Omental fat pad (tissue), 4 donors: ENCODE measurements around the gene MCM6. TPM values are rescaled to one million over a fixed set of nuclear protein-coding genes. Genes with fewer than 3 reads are reported as not detected.
"Not testable (repeated sequence)": the region's sequence is repeated elsewhere in the genome, so short reads cannot be mapped to it uniquely, and the experiment has no call there.

Source experiments
- ATAC-seq: fragments of 150-250 bp; one replicate; pipeline ENCODE4 v1.9.1; 2016; ENCODE audit warnings: mild to moderate bottlenecking, moderate library complexity; ENCODE audit not compliant: low FRiP score
- DNase-seq: peaks from one replicate; pipeline ENCODE4 v3.0.0-alpha.2; 2019; ENCODE audit warnings: low spot score
- CTCF ChIP-seq, 3 donors: fragments of 450-650 bp; IDR thresholded peaks; one replicate each; pipeline ENCODE4 v1.5.1; 2016 to 2017; ENCODE audit warnings: antibody characterized with exemption in 3 of 3, mild to moderate bottlenecking in 3 of 3, moderate library complexity in 2 of 3
- total RNA-seq, 4 donors: library from RNA; depleted of rRNA; stranded (reverse); fragments of >200 nt; gene quantifications; one replicate each; pipeline ENCODE4 v1.1.0, GENCODE V29; 2016

Gene MCM6
- total RNA-seq, 4 donors from 2014 or later: 8.5 to 13.1 (median 12.2) TPM

GRCh38 chr2:135815269-135815668, 61.0 kb downstream of the MCM6 start:
- DNase-seq: no peak
- no peak for TF ChIP-seq CTCF (IDR thresholded peaks at IDR 0.05)
- ATAC-seq: no peak

- no peak for DNase-seq
- TF ChIP-seq CTCF (IDR thresholded peaks at IDR 0.05): no peak
- ATAC-seq: no peak
Observed at GRCh38 chr2:135812907-135813511, 63.2 kb downstream of the MCM6 start.

- DNase-seq, ATAC-seq: not testable (repeated sequence)
Observed at GRCh38 chr2:135807874-135808273, 68.4 kb downstream of the MCM6 start.

- TF ChIP-seq CTCF (IDR thresholded peaks at IDR 0.05): no peak
- no peak for ATAC-seq
- DNase-seq: no peak
Observed at GRCh38 chr2:135803278-135803677, 73.0 kb downstream of the MCM6 start.

- TF ChIP-seq CTCF (IDR thresholded peaks at IDR 0.05): no peak
- ATAC-seq (no peak), DNase-seq (no peak)
Observed at GRCh38 chr2:135802350-135802749, 73.9 kb downstream of the MCM6 start.

- no peak for DNase-seq
- ATAC-seq: no peak
- TF ChIP-seq CTCF (IDR thresholded peaks at IDR 0.05): no peak
Observed at GRCh38 chr2:135800513-135801460, 75.5 kb downstream of the MCM6 start.

GRCh38 chr2:135799738-135800137, 76.5 kb downstream of the MCM6 start:
- DNase-seq (no peak), ATAC-seq (no peak)
- TF ChIP-seq CTCF (IDR thresholded peaks at IDR 0.05): no peak
